ENCODE measurements around the gene R3HDML.

The R3HDML gene

DNA sequence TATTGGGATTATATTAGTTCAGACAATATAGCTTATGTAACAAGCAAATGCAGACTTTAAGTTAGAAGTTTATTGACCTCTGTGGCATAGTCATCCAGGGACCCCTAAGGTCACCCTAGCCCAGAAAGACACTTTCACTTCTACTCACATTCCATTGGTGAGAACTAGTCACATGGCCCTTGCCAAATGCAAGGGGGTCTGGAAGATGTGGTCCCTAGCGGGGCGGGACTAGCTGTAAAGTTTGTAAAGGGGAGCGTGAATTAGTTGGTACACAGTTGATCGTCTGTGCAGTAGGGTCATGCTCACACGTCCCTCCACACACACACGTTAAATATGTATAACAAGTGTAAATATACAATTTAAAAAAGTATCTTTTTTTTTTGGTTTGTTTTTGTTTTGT lies 27.9 kb downstream of the R3HDML start:
- no peak for FAIRE-seq

DNA sequence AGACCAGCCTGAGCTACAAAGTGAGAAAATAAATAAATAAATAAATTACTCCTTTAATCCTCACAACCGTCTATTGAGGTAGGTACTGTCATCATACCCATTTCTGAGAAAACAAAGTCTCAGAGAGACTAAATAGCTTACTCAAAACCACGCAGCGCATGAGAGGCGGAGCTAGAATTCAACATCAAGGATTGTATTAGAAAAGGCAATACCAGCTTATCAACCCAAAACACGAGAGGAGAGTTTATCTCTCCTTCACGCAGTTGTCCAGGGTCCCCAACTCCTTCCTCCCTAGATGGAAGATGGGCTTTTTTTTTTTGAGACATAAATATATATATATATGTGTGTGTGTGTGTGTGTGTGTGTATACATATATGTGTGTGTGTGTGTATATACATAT lies 30.9 kb downstream of the R3HDML start:
- FAIRE-seq = no peak

DNA sequence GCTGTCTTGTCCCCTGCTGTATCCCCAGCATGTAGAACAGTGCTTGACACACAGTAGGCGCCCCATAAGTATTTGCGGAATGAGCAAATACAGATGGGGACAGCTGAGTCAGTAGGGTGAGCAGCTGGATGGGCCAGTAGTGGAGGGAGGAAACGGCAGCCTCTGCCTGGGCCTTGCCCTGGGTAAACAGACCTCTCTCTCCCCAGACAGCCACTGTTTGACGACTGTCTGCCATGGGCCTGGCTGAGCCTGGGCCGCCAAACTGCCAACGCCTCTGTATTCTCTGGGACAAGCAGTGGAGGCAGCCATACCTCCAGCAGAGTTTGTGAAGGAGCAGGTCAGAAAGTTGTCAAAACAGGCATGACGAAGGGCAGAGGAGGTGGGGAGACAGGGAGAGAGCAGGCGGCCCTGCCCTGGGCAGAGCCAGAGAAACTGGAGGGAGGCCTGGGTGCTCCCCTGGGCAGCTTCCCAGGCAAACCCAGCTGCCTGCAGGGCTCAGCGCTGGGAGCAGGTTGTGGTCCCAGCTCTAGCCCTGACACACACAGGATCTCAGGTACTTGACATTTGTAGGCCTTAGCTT lies 33.9 kb downstream of the R3HDML start:
- FAIRE-seq = no peak

DNA sequence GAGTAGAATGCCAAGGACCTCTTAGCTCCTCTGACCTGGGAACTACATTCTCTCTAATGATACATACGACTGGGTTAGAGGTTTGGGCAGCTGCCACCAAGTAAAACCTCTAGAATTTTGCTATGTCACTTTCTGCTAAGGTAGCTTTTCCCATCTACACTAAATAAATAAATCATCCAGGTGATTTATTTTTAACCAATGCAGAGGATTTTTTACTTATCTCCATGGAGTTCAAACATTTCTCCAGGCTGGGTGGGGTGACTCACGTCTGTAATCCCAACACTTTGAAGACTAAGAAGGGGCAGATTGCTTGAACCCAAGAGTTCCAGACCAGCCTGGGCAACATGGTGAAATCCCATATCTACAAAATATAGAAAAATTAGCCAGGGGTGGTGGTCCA lies 45.8 kb downstream of the R3HDML start:
- FAIRE-seq = no peak

DNA sequence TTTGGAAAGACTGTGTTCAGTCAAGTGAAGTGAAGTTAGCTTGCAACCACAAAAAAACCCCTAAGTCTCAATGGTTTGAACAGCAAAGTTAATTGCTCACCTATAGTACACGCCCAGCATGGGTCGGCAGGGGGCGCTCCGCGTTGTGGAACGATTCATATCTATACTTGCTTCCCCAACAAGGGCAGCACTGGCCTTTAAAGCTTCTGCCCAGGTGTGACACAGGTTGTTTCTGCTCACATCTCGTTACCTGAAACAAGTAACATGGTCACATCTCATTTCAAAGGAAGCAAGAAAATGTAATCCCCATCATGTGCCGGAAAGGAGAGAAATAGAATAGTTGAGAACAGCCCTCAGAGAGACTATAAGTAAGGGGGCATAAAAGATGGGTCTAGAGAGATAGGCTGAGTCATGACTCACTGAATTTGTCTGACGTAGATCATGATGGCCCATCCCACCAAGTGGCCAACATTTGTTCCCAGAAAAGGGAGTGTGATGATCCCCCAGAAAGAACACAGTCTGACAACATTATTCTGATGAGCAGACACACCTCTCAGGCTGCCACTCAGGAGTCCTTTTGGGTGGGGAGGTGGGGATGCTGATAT lies 47.7 kb downstream of the R3HDML start:
- peak; percentile 31 for FAIRE-seq

DNA sequence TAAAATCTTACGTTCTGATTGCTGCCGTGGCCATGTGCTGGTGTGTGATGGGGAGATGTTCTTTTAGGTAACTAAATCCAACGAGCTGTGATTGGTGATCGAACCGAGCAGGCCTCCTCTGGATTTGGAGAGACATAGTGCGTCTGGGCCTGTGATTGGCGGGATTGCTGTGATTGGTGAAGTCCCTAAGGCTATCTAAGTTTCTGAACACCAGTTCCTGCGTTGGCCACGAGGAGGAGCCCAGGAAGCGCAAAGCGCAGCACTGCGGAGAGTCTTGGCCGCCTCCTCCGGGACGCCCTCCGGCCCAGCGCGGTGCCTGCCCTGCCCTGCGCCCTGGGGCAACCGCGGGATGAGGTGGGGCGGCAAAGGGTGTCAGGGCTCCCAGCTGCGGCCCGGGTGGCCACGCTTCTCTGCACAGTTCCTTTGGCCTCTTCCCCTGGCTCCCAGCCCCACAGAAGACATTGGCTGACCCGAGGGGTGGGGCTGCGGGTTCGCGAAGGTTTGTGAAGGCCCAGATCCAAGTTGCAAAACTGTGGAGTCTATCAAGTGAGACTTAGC lies 51.7 kb downstream of the R3HDML start:
- FAIRE-seq = no peak

DNA sequence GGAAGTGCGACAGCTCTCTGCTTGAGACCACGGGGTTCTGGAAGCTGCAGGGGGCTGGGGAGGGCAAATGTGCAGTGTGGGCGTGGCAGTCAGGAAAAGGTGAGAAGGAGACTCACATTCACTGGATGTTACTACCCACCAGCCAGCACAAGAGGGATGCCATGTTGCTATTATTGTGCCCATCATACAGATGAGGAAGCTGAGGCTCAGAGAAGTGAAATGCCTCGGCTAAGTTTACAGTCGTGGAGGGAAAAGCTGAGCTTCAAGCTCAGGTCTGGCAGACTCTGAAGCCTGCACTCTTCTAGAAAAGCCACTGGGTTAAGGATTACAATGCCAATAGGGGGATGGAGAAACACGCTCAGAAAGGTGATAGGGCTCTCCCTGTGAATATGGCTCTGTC lies 53.0 kb downstream of the R3HDML start:
- no peak for FAIRE-seq

DNA sequence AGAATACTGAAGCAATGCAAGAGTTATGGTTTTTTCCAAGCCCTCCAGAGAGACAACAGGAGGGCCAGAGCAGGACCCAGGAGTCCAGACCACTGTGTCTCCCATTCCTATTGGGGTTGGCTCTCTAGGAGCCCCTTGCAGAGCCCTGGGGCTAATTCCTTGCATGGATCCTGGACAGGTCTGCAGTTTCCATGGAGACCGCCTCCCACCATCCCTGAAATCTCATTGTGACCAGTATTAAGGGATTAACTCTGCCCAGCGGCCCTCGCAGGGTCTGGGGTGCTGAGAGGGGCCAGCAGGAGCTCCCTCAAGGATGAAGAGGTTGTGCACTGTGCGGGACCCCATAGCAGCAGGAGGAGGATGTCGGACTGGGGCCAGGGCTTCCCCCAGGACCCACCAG lies 53.4 kb downstream of the R3HDML start:
- FAIRE-seq = no peak

DNA sequence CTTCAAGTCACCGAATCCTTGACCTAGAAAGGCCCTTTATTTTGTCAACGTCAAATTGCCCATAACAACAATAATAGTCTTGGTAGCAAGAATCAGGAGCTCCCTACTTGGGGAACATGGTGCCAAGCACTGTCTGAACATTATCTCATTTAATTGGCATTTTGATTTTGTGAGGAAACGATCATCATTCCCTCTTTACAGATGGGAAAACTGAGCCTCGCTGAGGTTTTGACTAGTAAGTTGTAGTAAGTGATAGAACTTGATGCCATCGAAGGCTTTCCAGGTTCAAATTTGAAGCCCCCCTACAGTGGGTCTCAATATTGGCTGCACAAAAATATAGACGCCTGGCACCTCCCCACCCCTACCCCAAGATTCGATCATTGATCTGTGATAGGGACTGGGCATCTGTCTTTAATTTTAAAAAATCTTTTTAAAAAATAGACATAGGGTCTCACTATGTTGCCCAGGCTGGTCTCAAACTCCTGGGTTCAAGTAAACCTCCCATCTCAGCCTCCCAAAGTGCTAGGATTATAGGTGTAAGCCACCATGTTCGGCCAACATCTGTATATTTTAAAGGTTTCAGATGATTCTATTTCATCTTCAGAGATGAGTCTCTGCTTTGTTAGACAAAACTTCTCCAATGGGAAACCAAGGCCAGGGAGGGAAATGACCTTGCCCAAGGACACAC lies 55.4 kb downstream of the R3HDML start:
- FAIRE-seq = no peak

DNA sequence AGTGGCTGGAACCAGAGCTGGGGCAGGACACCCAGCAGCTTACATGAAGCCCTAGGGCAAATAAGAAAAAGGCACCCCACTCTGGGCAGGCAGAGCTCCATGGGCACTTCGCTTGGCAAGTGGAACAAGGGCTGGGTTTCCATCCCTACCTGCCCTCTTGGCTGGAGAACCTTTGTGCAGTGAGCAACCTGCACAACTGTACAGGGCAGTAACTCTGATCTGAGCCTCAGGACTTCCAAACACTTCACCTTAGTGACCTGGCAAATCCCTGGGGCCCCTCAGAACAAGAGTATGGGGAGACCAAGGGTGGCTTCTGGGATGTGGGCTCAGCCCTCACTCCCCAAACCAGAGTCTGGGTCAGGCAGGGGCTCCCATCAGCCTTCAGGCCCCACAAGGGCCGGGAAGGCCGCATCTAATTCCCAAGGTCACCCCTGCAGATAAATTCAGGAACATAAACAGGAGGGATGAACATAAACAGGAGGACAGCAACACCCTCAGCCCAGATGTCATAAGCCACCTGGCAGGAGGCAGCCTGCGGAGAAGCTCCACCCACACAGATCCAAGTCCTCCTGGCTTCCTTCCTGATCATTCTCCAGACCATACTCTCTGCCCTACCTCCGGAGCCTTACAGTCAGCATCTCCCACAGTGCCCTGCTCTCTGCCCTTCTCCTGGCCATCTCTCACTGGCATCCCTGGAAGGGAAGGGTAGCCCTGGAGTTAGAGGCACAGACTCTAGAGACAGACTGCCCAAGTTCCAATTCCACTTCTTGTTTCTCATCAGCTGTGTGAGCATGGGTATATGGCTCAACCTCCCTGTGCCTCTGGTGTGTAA lies 56.1 kb downstream of the R3HDML start:
- no peak for FAIRE-seq

DNA sequence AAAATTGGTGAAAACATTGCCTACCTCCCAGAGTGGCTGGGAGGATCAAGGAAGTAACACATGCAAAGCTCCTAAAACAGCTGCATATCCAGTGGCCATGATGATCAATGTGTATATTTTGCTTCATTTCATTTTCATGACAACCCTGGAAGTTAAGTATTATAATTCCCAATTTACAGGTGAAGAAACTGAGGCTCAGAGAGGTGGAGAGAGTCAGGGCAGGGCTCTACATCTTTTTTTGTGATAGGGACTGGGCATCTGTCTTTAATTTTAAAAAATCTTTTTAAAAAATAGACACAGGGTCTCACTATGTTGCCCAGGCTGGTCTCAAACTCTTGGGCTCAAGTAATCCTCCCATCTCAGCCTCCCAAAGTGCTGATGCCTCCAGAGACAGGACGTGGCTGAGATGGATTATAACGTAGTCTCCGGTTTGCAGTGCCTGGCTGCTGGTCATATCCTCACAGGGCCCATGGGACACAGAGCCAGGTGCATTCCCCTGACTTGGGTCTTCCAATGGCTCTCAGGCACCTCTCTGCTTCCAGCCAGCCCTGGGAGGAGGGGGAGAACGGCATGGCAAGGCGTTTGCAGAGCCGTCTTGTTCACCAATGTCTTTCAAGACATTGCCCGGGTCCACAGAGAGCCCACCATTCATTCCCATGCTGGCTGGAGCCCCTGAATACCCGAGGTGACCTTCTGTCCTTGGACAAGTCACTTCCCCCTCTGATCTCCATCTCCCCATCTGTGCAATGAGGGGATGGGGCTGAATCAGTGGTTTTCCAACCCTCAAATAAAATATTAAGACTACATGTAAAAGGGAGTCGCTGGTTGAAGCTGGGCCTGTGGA lies 57.0 kb downstream of the R3HDML start:
- FAIRE-seq = no peak

DNA sequence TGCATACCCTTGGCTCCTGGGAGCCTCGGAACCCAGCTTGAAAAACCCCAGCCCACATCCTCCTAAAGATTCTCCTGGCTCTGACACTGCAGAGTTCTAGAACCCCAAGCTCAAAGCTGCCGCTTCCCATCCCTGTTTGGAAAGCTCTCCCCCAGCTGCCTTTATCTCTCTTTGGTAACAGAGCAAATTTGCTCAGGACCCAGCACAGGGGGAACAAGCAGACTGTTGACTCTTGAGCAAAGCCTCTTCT lies 57.5 kb downstream of the R3HDML start:
- FAIRE-seq = no peak

DNA sequence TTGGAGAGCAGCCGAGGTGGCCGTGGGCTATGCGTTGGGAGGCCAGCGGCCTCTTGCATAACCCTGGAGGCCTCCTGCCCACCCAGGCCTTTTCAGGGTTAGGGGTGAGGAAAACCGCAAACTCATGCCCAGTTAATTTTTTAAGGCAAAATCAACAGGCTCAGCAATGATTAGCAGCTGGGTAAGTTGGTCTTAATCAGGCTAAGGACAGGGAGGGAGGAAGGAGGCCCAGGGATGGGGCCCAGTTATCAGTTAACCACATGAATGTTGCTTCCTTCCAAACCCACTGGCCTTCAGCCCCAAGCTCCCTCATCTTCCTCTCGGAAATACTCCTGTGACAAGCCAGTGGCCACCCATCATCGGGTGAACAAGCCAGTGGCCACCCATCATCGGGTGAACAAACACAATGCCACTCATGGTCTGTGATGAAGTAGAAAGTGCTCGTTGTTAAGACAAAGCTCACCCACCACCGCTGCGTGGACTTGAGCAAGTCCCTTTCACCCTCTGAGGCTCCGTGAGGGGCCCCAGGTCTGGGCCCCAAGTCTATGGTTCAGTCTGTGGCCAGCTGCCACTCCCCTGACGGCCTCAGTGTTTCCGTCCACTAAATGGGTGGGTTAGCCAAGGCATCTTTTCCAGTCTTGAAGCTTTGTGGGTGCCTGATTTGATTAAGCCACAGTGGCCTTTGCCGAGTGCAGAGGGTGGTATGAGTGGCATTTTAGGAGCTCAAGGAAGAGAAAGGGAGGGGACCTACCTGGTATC lies 58.0 kb downstream of the R3HDML start:
- FAIRE-seq = no peak

DNA sequence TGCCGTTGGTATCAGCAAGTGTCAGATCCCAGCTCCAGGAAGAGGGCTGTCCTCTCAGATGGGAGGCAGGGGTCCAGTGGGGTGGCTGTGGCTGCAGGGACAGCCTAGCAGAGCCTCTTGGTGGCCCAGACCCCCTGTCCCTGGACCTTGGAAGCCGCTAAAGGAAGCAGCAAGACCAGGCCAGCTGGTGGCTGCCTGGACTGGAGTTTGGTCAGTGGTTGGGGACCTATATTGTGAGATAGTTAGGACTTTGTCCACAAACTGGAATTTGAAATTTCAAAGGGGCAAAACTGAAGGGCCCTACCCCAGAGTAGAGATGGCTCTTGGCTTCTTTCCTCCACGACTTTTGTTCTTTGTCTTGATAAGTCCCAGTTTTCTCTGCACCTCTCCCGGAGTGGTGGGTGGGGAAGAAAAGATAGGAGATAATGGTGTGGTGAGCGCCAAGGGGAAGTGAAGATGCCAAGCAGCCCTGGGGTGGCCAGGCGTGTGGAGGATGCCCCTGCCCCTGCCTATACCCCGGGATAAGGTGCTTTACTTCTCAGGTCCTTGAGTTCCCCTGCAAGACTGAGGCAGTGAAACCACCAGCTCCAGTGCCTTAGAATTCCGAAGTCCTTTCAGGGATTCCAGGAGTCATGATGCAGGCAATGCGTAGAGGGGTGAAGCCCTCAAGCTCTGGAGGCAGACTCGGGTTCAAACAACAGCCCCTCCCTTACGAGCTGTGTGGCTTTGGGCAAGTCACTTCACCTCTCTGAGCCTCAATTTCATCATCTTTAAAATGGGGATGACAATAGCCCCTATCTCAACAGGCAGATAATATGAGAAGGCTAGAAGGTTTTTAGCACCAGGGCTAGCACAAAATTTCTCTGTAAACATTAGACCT lies 58.9 kb downstream of the R3HDML start:
- no peak for FAIRE-seq

DNA sequence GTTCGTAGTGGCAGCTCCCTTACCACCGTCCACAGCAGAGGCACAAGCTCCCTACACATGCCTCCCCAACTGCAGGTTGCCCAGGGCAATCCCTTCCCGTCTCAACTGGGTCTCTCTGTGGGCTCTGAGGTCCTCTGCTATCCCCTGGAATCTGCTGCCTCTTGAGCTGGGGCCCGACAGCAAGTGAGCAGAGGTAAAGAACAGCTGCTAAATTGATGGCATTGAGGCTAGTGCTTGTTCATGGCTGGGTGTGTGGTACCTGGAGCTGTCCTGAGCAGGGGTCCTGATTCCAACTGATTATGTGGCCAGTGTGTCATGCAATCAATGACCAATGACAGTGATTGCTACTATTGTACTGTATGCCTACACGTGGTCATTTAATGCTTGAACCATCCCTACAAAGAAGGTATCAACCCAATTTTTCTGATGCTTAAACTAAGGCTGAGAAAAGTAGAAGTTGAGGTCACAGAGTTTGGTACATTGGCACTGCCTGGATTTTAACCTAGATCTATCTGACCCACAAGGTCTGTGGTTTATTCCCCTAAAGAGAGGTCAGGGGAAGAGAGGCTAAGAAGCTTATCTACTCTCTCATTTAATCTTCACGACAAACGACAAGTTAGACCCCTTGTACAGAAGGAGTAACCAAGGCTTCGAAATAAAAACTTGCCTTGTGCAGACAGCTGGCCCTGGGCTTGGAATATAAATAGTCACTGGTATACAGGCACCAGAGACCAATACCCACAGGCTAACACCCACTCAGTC lies 59.7 kb downstream of the R3HDML start:
- FAIRE-seq = no peak

DNA sequence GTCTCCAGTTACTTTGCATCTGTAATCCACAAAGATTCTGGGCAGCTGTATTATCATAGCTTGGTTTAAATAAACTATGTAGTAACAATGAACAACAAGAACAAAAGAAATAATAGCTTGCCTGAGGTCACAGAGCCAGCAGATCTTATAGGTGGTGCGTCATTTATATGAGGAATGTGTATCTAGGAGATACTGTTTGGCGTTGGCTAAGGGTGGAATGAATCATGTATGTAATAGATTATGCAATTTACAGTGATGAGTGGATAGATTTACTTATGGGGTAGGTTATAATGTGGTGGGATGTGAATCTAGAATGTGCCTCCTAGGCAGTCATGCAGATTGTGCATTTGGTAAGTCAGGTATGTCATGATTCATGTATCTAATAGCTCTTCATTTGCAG lies 61.5 kb downstream of the R3HDML start:
- no peak for FAIRE-seq

DNA sequence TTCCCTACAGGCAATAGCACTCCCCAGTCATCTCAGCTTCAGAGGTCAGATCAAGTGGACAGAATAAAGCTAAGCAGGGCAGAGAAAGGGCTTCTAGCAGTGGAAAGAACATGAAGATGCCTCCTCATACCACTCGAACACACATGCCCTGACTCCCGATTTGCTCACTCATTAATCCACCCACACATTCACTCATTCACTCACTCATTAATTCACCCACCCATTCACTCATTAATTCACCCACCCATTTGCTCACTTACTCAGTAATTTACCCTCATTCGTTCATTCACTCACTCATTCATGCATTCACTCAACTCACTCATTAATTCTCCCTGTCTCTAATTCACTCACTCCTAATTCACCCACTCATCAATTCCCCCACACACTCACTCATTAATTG lies 62.6 kb downstream of the R3HDML start:
- FAIRE-seq = no peak

DNA sequence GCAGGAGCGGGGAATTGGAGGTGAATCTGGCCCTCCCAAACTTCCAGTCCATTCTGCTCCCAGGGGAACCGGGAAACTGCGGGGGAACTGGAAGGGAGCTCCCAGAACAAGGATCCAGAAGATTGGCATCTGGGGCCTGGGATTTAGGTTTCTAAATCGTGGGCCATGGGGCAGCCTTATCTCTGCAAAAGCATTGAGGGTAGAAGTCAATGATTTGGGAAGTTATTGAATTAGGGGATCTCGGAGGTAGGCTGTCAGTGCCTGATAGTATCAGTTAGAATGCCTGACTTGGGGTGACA lies 63.8 kb downstream of the R3HDML start:
- no peak for FAIRE-seq

Data from endometrium (tissue), 2 donors.